Bronchial epithelial cell (primary cell): ENCODE measurements around the gene PDE11A. TPM values are rescaled to one million over a fixed set of nuclear protein-coding genes. Genes with fewer than 3 reads are reported as not detected.

Experiments used
- DNase-seq: peaks from one replicate; pipeline ENCODE4 v3.0.0-alpha.2; 2010; ENCODE audit warnings: low read depth
- FAIRE-seq: peaks from 2 replicates; lab custom pipeline; 2011; peaks lifted over from hg19 to GRCh38; lab: Jason Lieb, UNC
- H3K27me3 ChIP-seq: 2 replicates; pipeline ENCODE4 v1.5.1; 2011; ENCODE audit warnings: low read length; ENCODE audit not compliant: control insufficient read depth, insufficient read depth
- H3K36me3 ChIP-seq: 2 replicates; pipeline ENCODE4 v1.5.1; 2011; ENCODE audit warnings: low read length; ENCODE audit not compliant: control insufficient read depth, insufficient read depth
- H3K4me3 ChIP-seq: 2 replicates; pipeline ENCODE4 v1.5.1; 2011; ENCODE audit warnings: mild to moderate bottlenecking, low read depth, low read length, control low read depth
- CTCF ChIP-seq: IDR thresholded peaks from 2 replicates; pipeline ENCODE4 v1.5.1; 2011; ENCODE audit warnings: mild to moderate bottlenecking, moderate library complexity, low read length, control low read depth, inconsistent platforms; ENCODE audit not compliant: insufficient read depth, severe bottlenecking
- total RNA-seq: library from RNA; depleted of rRNA; stranded (reverse); fragments of >200 nt; gene quantifications from 2 replicates; pipeline ENCODE4 v1.2.1, GENCODE V29; 2014

The PDE11A gene
- total RNA-seq, 1 donor from 2014 or later = not detected

- DNase-seq = no peak
- no peak overlapping the region for H3K4me3 ChIP-seq
- TF ChIP-seq CTCF = no peak
- no peak for FAIRE-seq
- no peaks in the 10 kb centered on the region for H3K27me3 ChIP-seq
- no peaks in the 10 kb centered on the region for H3K36me3 ChIP-seq
Measured at GRCh38 chr2:177595126-177595845, 477.3 kb downstream of the PDE11A start.

GRCh38 chr2:177593402-177593801 is 479.2 kb downstream of the PDE11A start:
- no peak for FAIRE-seq

GRCh38 chr2:177592945-177593344 is 479.6 kb downstream of the PDE11A start:
- DNase-seq = no peak
- TF ChIP-seq CTCF = no peak
- FAIRE-seq = no peak

More at GRCh38 chr2:177593402-177593801, 479.2 kb downstream of the PDE11A start:
- no peak for TF ChIP-seq CTCF
- DNase-seq = no peak
- Histone ChIP-seq H3K27me3 (no peaks in the 10 kb centered on the region), H3K36me3 (no peaks in the 10 kb centered on the region), H3K4me3 (no peak overlapping the region)

GRCh38 chr2:177592397-177592796 is 480.2 kb downstream of the PDE11A start:
- no peaks in the 10 kb centered on the region for H3K36me3 ChIP-seq
- DNase-seq (no peak), FAIRE-seq (no peak)
- H3K4me3 ChIP-seq = no peak overlapping the region
- TF ChIP-seq CTCF = no peak
- no peaks in the 10 kb centered on the region for H3K27me3 ChIP-seq

More at GRCh38 chr2:177592945-177593344, 479.6 kb downstream of the PDE11A start:
- no peaks in the 10 kb centered on the region for H3K27me3 ChIP-seq
- H3K4me3 ChIP-seq = no peak overlapping the region
- no peaks in the 10 kb centered on the region for H3K36me3 ChIP-seq

GRCh38 chr2:177589186-177589585 is 483.4 kb downstream of the PDE11A start:
- Histone ChIP-seq H3K4me3 (no peak overlapping the region), H3K27me3 (no peaks in the 10 kb centered on the region), H3K36me3 (no peaks in the 10 kb centered on the region)
- DNase-seq (no peak), FAIRE-seq (no peak)
- TF ChIP-seq CTCF = no peak
